AG08395 (cell line): ENCODE results near the gene CKB.

Source experiments
- DNase-seq: peaks from one replicate; pipeline ENCODE4 v3.0.0; 2012; ENCODE audit warnings: mixed read lengths, low spot score

The CKB gene

GRCh38 chr14:103549361-103550311, 27.0 kb upstream of the CKB start:
- no peak for DNase-seq

GRCh38 chr14:103548463-103549351, 26.1 kb upstream of the CKB start:
- DNase-seq: no peak

- no peak for DNase-seq
Measured at GRCh38 chr14:103547941-103548462, 25.4 kb upstream of the CKB start.

- no peak for DNase-seq
Measured at GRCh38 chr14:103547455-103547940, 24.9 kb upstream of the CKB start.

GRCh38 chr14:103546652-103547454, 24.2 kb upstream of the CKB start:
- DNase-seq: peak; percentile 69

GRCh38 chr14:103545915-103546651, 23.5 kb upstream of the CKB start:
- no peak for DNase-seq

- DNase-seq: no peak
Measured at GRCh38 chr14:103545219-103545914, 22.7 kb upstream of the CKB start.

- DNase-seq: no peak
Measured at GRCh38 chr14:103544388-103545218, 22.0 kb upstream of the CKB start.

GRCh38 chr14:103543721-103544387, 21.2 kb upstream of the CKB start:
- no peak for DNase-seq

- DNase-seq: no peak
Measured at GRCh38 chr14:103543140-103543539, 20.5 kb upstream of the CKB start.

GRCh38 chr14:103542605-103543088, 20.0 kb upstream of the CKB start:
- DNase-seq: peak; percentile 70

- no peak for DNase-seq
Measured at GRCh38 chr14:103541709-103542604, 19.3 kb upstream of the CKB start.

- no peak for DNase-seq
Measured at GRCh38 chr14:103540821-103541708, 18.4 kb upstream of the CKB start.

- no peak for DNase-seq
Measured at GRCh38 chr14:103539056-103539825, 16.6 kb upstream of the CKB start.

GRCh38 chr14:103538291-103539055, 15.8 kb upstream of the CKB start:
- DNase-seq: no peak
